GM19372 (cell line): ENCODE data around the gene HCRT.
"Not testable (repeated sequence)": the region's sequence is repeated elsewhere in the genome, so short reads cannot be mapped to it uniquely, and the experiment has no call there.

ENCODE experiments used
- ATAC-seq: cut with Tn5 transposase; IDR thresholded peaks from one replicate; pipeline ENCODE4 v1.9.1; 2021; ENCODE audit warnings: mild to moderate bottlenecking, low read depth, moderate library complexity; ENCODE audit not compliant: unreplicated experiment

The HCRT gene, protein sequence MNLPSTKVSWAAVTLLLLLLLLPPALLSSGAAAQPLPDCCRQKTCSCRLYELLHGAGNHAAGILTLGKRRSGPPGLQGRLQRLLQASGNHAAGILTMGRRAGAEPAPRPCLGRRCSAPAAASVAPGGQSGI

GRCh38 chr17:42184713-42185620 lies at the start of gene HCRT:
Gene HCRT (minus strand): TSS chr17:42185452. CDS start chr17:42185365, 87 bp downstream.
- no peak for ATAC-seq

- ATAC-seq = no peak
Measured at GRCh38 chr17:42233994-42234393, 48.7 kb upstream of the HCRT start.

DNA sequence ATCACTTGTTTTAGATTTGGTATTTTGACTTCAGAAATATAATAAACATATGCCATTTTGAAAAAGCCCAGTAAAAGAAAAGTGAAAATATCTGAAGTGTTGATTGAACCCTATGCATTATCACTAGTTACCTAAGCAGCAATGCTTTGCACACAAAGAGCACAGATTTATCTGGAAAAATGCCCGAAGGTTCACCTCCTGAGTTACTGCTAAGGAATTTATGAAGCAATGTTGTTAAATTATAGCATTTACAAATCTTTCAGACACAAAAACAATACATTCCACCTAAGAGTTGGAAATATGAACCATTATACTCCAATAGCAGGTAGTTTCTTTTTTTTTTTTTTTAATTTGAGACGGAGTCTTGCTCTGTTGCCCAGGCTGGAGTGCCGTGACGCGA lies 47.9 kb upstream of the HCRT start:
- no peak for ATAC-seq

- ATAC-seq = no peak
Measured at GRCh38 chr17:42230225-42230624, 45.0 kb upstream of the HCRT start.

DNA sequence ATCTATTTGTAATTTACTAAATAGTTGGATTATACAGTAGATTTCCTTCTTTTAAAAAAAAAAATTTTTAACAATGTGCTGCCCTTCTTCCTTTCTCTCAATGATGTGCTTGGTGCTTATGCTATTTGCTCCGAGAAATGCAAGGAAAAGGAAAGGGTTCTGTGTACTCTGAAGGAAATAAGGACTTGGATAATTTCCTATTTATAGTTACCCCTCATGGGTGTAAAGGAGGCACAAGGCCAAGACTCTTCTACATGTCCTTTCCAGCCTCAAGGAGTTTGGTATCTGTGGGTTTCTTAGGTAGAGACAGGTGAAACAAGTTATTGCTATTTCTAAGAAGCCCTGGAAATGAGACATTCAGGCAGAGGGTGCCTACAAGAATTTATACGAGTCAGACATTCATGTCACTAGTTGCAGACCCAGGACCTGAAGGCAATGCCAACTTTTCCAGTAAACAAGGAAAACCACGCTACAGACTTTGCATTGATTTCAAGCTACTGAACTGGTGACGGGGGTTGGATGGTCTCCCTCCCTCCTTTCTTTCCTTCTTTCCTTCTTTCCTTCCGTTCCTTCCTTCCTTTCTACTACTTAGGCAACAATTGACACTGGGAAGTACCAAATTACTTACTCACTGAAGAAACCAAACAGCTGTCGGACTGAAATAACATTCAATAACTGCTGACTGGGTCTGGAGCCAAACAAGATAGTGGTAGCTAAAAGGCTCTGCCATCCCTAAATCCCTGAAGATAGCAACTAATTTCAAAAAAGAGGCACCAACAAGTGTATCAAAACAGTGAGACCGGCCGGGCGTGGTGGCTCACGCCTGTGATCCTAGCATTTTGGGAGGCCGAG lies 42.8 kb upstream of the HCRT start:
- no peak for ATAC-seq

DNA sequence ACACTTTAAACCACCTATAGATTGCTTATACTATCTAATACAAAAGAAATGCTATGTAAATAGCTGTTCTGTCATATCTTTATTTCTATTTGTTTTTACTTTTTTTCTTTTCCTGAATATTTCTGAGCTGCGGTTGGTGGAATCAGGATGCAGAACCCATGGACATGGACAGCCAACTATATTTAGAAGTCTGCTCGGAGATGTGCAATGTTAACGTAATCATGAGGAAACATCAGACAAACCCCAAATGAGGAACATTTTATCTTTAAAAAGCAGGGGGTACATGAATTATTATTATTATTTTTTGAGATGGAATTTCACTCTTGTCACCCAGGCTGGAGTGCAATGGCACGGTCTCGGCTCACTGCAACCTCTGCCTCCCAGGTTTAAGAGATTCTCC lies 40.4 kb upstream of the HCRT start:
- ATAC-seq = no peak

GRCh38 chr17:42224651-42225050 lies 39.4 kb upstream of the HCRT start:
- ATAC-seq = no peak

GRCh38 chr17:42221886-42222745 lies 36.9 kb upstream of the HCRT start:
- ATAC-seq = no peak

GRCh38 chr17:42219280-42219679 lies 34.0 kb upstream of the HCRT start:
- ATAC-seq = not testable (repeated sequence)

DNA sequence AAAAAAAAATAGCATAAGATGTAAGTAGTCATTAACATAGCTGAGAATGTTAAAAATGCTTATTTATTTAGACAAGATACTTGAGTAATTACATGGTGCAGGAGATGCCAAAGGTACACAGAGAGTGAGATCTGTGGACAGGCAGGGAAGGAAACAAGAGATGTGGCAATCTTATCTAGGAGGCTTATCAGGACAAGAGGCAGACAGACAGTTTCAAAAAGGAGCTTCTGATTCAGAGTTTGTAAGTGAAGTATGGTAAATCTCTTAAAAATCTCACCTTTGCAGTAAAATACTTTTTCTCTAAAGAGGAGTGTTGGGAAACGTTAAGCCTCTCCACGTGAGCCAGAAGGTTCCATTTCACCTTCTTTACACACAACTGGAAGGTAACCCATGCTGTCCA lies 28.9 kb upstream of the HCRT start:
- ATAC-seq = no peak

DNA sequence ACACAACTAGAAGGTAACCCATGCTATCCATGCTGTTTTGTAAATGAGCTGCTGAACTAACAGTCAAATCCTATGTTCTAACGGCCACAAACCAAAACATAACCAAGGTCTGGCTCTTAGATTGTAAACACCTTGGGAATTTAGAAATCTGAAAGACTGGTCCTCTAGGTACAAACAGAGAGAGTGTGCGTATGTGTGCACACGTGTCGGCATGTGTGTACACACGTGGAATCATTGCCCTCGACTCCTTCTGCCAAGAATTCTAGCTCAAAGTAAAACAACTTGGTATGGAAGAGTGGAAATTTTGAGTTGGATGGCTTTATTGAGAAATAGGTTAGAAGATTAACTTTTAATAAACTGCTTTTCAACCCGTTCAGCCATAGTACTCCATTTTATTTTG lies 27.1 kb upstream of the HCRT start:
- ATAC-seq = no peak

DNA sequence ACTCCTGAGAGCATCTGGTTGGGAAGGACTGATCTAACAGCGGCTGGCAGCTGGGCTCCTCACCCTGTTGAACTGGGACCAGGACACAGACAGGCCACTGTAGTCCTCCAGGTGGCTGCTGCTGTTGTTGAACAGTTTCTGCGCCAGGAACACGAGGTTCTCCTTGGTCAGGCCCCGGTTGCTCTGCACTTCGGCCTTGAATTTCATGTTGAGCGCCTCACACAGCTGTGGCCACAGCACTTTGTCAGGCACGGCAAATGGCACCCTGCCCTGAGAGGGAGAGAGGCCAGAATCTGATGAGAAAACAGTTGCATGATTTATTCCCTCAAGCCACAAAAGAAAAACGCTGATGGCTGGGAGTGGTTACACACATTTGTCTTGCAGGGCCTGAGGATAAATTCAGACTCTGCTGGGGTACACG lies 26.7 kb upstream of the HCRT start:
- not testable (repeated sequence) for ATAC-seq

GRCh38 chr17:42210046-42210445 lies 24.8 kb upstream of the HCRT start:
- no peak for ATAC-seq

- ATAC-seq = not testable (repeated sequence)
Measured at GRCh38 chr17:42206153-42206612, 20.9 kb upstream of the HCRT start.

DNA sequence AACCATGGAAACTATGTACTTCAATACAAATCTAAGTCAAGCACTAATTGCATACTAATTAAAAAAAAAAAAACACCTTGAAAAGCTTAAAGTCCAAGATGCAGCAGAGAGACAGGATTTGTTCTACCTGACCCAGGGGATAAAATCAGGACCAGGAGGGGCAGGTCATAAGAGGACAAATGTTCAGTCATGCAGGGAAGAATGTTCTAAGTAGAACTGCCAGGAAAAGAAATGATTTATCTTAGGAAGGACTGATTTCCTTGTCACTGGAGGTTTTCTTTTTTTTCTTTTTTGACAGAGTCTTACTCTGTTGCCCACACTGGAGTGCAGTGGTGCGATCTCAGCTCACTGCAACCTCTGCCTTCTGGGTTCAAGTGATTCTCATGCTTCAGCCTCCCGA lies 18.1 kb upstream of the HCRT start:
- ATAC-seq = no peak

GRCh38 chr17:42202696-42203095 lies 17.4 kb upstream of the HCRT start:
- ATAC-seq = no peak

DNA sequence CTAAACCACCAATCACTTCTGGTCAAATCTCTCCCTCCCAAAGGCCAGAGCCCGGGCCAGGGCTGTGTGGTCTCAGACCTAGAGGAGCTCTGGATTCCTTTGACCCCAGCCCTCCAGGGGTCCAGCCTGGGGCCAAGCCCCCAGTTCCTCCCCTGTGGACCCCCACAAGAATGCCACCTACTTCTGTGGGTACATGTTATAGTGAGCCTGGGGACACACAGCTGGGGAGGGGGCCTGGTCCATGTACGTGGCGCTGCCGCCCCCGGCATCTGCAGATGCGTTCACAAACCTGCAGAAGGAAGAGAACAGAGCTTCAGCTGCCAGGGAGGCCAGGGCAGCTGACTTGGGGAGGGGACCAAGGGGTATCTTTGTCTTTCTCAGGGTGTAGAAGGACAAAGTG lies 16.9 kb upstream of the HCRT start:
- no peak for ATAC-seq

- no peak for ATAC-seq
Measured at GRCh38 chr17:42201458-42201772, 16.2 kb upstream of the HCRT start.

- ATAC-seq = no peak
Measured at GRCh38 chr17:42200706-42201457, 15.6 kb upstream of the HCRT start.
